Vagina (tissue), 2 donors: Measurements from ENCODE around the gene CEBPA. TPM values are rescaled to one million over a fixed set of nuclear protein-coding genes. Genes with fewer than 3 reads are reported as not detected.
A peak's percentile ranks its signal among the peaks of the same experiment; 100 is the strongest.

Experiments
- DNase-seq, 2 donors: peaks; one replicate each; pipeline ENCODE4 v3.0.0-alpha.2; 2017; ENCODE audit errors: extremely low spot score in 2 of 2
- H3K27ac ChIP-seq: fragments of 200-600 bp; sonication (generic); one replicate; pipeline ENCODE4 v1.5.1; 2019
- H3K27me3 ChIP-seq: fragments of 200-600 bp; sonication (generic); one replicate; pipeline ENCODE4 v1.5.1; 2019
- H3K36me3 ChIP-seq, 2 donors: fragments of 200-600 bp; sonication (generic); one replicate each; pipeline ENCODE4 v1.5.1; 2017 to 2019
- H3K4me1 ChIP-seq: fragments of 200-600 bp; sonication (generic); one replicate; pipeline ENCODE4 v1.5.1; 2019
- H3K4me3 ChIP-seq, 2 donors: fragments of 200-600 bp; sonication (generic); 1 replicate in 1 of 2; 2 replicates in 1 of 2; pipeline ENCODE4 v1.5.1; 2016 to 2019
- H3K9me3 ChIP-seq: fragments of 200-600 bp; sonication (generic); one replicate; pipeline ENCODE4 v1.5.1; 2019
- CTCF ChIP-seq, 3 experiments: fragments of 450-650 bp in 2 of 3; fragments of 200-600 bp in 1 of 3; sonication (generic) in 1 of 3; IDR thresholded peaks; one replicate each; pipeline ENCODE4 v1.5.1; 2017 to 2019; ENCODE audit warnings: antibody characterized with exemption in 3 of 3, mild to moderate bottlenecking in 2 of 3, moderate library complexity in 2 of 3
- POLR2A ChIP-seq, 2 donors: fragments of 450-650 bp; IDR thresholded peaks; one replicate each; pipeline ENCODE4 v1.6.1; 2017; ENCODE audit warnings: antibody characterized with exemption in 2 of 2, mild to moderate bottlenecking in 2 of 2, moderate library complexity in 2 of 2
- POLR2AphosphoS5 ChIP-seq, 2 donors: sonication (generic); formaldehyde crosslinking; IDR thresholded peaks; one replicate each; pipeline ENCODE4 v1.9.0; 2017; ENCODE audit warnings: antibody characterized with exemption in 2 of 2, mild to moderate bottlenecking in 2 of 2, low read depth in 1 of 2; ENCODE audit not compliant: insufficient read depth in 1 of 2
- intact Hi-C: fragments of 100-400 bp; cut with DNase I; formaldehyde crosslinking; loops from one replicate; pipeline ENCODE4 v1.15.1; 2023
- total RNA-seq: library from RNA; depleted of rRNA; stranded (reverse); fragments of >200 nt; gene quantifications from one replicate; pipeline ENCODE4 v1.2.3, GENCODE V29; 2016

CEBPA gene
- total RNA-seq, 1 donor from 2014 or later: 38.3 TPM

- peaks cover 67% of the 10 kb centered on the region for H3K4me1 ChIP-seq
- intact Hi-C loops: loop anchor here (5.0 kb wide), 2 partner anchors 71 to 86 kb away; partner anchors contain the start of gene CEBPG
- no peaks in the 10 kb centered on the region for H3K36me3 ChIP-seq
- TF ChIP-seq CTCF (IDR thresholded peaks at IDR 0.05): no peak
- TF ChIP-seq POLR2A (IDR thresholded peaks at IDR 0.05): no peak
- TF ChIP-seq POLR2AphosphoS5 (IDR thresholded peaks at IDR 0.05; ENCODE audit: insufficient read depth in 1 of 2, low read depth in 1 of 2): no peak
- DNase-seq: peak in 1 of 2 donors; percentile 83
- no peaks in the 10 kb centered on the region for H3K9me3 ChIP-seq
- H3K4me3 ChIP-seq: peak overlapping the region; percentile 80 to 94
- H3K27me3 ChIP-seq: no peaks in the 10 kb centered on the region
- peak overlapping the region; percentile 87 for H3K27ac ChIP-seq
Observed at GRCh38 chr19:33301144-33301899, 1.0 kb downstream of the CEBPA start.

- intact Hi-C loops: loop anchor here (5.0 kb wide), 2 partner anchors 71 to 86 kb away; partner anchors contain the start of gene CEBPG
Observed at GRCh38 chr19:33300894-33301143, 1.5 kb downstream of the CEBPA start.

GRCh38 chr19:33300009-33300893 lies 2.1 kb downstream of the CEBPA start:
- peak overlapping the region; percentile 80 to 94 for H3K4me3 ChIP-seq
- TF ChIP-seq POLR2AphosphoS5 (IDR thresholded peaks at IDR 0.05; ENCODE audit: insufficient read depth in 1 of 2, low read depth in 1 of 2) (peak in 1 of 2 donors; percentile 20), POLR2A (IDR thresholded peaks at IDR 0.05) (no peak), CTCF (IDR thresholded peaks at IDR 0.05) (no peak)
- peak overlapping the region; percentile 83 for H3K27ac ChIP-seq
- intact Hi-C loops: loop anchor here (5.0 kb wide), 2 partner anchors 72 to 87 kb away; partner anchors contain the start of gene CEBPG
- H3K4me1 ChIP-seq: peaks cover 78% of the 10 kb centered on the region
- no peak for DNase-seq
- H3K36me3 ChIP-seq: no peaks in the 10 kb centered on the region
- H3K27me3 ChIP-seq: no peaks in the 10 kb centered on the region
- no peaks in the 10 kb centered on the region for H3K9me3 ChIP-seq

More at GRCh38 chr19:33300894-33301143, 1.5 kb downstream of the CEBPA start:
- H3K27me3 ChIP-seq: no peaks in the 10 kb centered on the region
- peak overlapping the region; percentile 80 to 94 for H3K4me3 ChIP-seq
- peak in 1 of 2 donors; percentile 18 for TF ChIP-seq POLR2AphosphoS5 (IDR thresholded peaks at IDR 0.05; ENCODE audit: insufficient read depth in 1 of 2, low read depth in 1 of 2)
- no peak for TF ChIP-seq POLR2A (IDR thresholded peaks at IDR 0.05)
- no peak for TF ChIP-seq CTCF (IDR thresholded peaks at IDR 0.05)
- peaks cover 72% of the 10 kb centered on the region for H3K4me1 ChIP-seq
- peak overlapping the region; percentile 83 for H3K27ac ChIP-seq
- H3K9me3 ChIP-seq: no peaks in the 10 kb centered on the region
- no peaks in the 10 kb centered on the region for H3K36me3 ChIP-seq
- DNase-seq: peak in 1 of 2 donors; percentile 86

DNA sequence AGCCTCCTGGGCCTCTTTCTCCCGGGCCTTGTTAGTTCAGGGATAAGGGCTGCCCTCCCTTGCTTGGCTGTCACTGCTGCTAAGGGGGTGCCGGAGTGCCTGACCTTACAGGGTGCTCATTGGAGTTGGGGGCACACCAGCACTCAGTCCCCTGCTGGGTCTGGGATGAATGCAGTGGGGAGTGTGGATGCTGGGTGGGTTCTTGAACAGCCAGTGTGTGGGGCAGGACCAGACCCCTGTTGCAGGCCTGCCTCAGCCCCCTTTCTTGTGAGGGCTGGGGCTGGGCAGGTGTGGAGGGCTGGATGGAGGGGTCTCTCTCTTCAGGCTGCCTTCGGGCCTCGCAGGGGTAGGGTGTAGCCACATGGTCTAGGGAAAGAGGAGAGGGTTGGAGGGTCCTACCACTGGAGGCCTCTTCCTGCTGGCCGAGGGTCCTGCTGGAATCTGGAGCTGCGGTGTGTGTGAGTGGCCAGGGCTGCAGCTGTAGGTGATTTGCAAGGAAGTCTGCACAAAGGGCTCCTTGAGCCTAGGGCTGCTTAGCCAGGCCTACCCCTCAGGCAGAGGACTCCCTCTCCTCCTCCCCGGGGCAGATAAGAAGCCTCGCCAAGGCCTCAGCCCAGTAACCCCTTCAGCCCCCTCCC lies 3.2 kb downstream of the CEBPA start:
- H3K9me3 ChIP-seq: no peaks in the 10 kb centered on the region
- H3K4me1 ChIP-seq: peaks cover 72% of the 10 kb centered on the region
- peak overlapping the region; percentile 80 to 94 for H3K4me3 ChIP-seq
- TF ChIP-seq CTCF (IDR thresholded peaks at IDR 0.05): no peak
- TF ChIP-seq POLR2AphosphoS5 (IDR thresholded peaks at IDR 0.05; ENCODE audit: insufficient read depth in 1 of 2, low read depth in 1 of 2): no peak
- TF ChIP-seq POLR2A (IDR thresholded peaks at IDR 0.05): no peak
- intact Hi-C loops: no loop called here
- H3K27me3 ChIP-seq: no peaks in the 10 kb centered on the region
- no peak for DNase-seq
- peak overlapping the region; percentile 83 for H3K27ac ChIP-seq
- no peaks in the 10 kb centered on the region for H3K36me3 ChIP-seq
